HEK293T (cell line): ENCODE results near the gene STEAP3.

Experiments
- BHLHE40 ChIP-seq: fragments of 450-650 bp; IDR thresholded peaks from 2 replicates; pipeline ENCODE4 v1.6.1; 2016; ENCODE audit warnings: mild to moderate bottlenecking, moderate library complexity, borderline replicate concordance
- FOXA1 ChIP-seq: fragments of 450-650 bp; IDR thresholded peaks from 2 replicates; pipeline ENCODE4 v1.6.1; 2016; ENCODE audit warnings: mild to moderate bottlenecking
- FOXM1 ChIP-seq: fragments of 450-650 bp; IDR thresholded peaks from 2 replicates; pipeline ENCODE4 v1.6.1; 2017; ENCODE audit warnings: mild to moderate bottlenecking, borderline replicate concordance
- SUZ12 ChIP-seq: fragments of 450-650 bp; IDR thresholded peaks from 2 replicates; pipeline ENCODE4 v1.6.1; 2016; ENCODE audit warnings: mild to moderate bottlenecking

- TF ChIP-seq SUZ12 (no peak), FOXM1 (no peak), FOXA1 (no peak), BHLHE40 (no peak)
These were observed 17.4 kb upstream of the STEAP3 start for GRCh38 chr2:119206201-119206600.
